ENCODE data around the gene COL4A2. TPM values are rescaled to one million over a fixed set of nuclear protein-coding genes. Genes with fewer than 3 reads are reported as not detected.
"Not testable (repeated sequence)": the region's sequence is repeated elsewhere in the genome, so short reads cannot be mapped to it uniquely, and the experiment has no call there.

COL4A2 gene
- total RNA-seq, 1 experiment from 2014 or later: 262 TPM

GRCh38 chr13:110517505-110518225 is 210.6 kb downstream of the COL4A2 start:
- no peak for DNase-seq (ENCODE audit: low read depth)

GRCh38 chr13:110518226-110518525 is 211.1 kb downstream of the COL4A2 start:
- DNase-seq (ENCODE audit: low read depth): no peak

DNA sequence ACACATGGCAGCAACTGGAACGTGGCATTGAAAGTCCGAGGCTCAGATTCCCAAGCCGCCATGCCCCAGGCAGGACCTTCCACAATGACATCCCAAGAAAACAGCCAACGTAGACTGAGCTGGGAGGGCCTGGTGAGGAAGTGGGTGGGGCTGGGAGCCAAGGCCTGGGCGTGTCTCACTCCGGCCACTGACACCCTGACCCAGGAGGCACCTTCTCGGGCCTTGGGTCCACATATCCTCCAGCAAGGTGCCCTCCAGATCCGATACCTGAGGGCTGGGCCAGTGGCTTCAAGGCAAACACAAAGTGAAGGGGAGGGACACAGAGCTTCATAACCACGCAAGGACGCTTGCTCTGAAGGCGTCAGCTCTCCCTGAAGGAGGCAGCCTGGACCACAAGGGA is 211.5 kb downstream of the COL4A2 start:
- no peak for DNase-seq (ENCODE audit: low read depth)

DNA sequence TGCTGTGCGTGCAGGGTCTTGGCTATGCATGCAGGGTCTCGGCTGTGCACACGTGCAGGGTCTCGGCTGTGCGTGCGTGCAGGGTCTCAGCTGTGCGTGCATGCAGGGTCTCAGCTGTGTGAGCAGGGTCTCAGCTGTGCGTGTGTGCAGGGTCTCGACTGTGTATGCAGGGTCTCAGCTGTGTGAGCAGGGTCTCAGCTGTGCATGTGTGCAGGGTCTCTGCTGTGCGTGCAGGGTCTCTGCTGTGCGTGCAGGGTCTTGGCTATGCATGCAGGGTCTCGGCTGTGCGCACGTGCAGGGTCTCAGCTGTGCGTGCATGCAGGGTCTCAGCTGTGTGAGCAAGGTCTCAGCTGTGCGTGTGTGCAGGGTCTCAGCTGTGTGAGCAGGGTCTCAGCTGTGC is 212.0 kb downstream of the COL4A2 start:
- DNase-seq (ENCODE audit: low read depth): no peak

DNA sequence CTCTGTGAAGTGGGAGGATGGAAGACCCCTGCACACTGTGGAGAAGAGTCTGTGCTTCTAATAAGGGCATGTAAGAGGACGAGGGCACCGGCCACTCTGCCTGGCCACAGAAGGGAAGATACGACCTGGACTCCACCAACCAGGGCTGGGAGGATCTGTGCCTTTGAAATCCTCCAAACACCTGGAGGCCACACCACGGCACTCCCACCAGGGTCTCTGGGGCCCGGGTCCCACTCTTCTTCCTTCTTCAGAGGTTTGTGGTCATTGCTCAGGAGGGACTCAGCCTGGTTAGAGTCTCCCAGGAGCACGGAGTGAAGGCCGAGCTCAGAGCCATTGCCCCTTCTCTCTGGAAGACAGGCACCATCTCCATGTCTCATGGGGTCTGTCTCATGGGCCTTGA is 212.4 kb downstream of the COL4A2 start:
- no peak for DNase-seq (ENCODE audit: low read depth)

- no peak for DNase-seq (ENCODE audit: low read depth)
Observed at GRCh38 chr13:110520431-110521295, 213.6 kb downstream of the COL4A2 start.

DNA sequence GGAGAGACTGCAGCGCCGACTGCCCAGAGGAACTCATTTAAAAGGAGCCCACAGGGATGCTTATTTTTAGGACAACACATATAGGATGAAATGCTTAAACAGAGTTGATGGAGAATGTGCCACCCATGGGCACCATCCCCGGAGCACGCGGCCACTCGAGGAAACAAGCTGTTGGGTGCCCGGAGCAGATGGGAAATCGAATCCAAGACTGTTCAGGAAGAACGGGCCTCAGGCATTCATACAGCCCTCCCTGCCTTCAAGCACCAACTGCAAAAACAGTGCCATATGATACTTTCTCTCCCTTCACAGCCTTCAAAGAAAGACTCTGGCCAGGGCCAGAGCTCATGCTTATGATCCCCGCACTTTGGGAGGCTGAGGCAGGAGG is 214.2 kb downstream of the COL4A2 start:
- no peak for DNase-seq (ENCODE audit: low read depth)

DNA sequence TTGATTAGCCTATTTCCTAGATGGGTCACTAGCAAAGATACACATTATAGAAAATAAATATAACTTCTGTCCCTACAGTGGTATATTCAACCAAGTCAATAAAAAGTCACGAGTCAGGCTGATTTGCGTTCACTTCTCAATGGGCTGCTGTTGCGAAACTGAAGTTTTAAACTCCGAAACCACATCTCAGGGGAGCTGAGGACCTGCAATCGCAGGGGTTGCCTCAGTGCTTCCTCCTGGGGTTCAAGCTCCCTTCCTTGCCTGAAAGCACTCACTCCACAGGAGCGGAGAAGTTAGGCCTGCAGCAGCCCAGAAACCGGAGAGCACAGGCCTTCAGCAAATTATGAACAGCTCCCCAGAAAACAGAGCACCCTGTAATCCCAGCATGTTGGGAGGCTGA is 214.9 kb downstream of the COL4A2 start:
- DNase-seq (ENCODE audit: low read depth): no peak

DNA sequence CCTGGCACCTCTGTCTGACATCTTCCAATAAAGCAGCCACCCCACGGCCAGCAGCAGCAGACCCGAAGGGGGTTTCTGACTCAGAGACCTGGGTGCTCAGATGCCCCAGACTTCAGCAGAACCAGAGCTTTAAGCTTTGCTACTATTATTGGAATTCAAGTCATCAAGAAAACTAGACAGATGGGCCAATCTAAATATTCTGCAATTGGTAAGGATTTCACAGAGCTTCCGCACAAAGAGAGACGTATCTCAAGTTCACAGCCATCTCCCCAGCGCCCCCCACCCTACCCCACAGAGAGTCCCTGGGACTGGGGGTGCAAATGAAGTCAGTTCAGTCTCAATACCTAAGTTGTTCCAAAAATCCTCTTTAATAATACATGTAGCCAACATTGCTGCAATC is 215.6 kb downstream of the COL4A2 start:
- no peak for DNase-seq (ENCODE audit: low read depth)

GRCh38 chr13:110523180-110523579 is 216.1 kb downstream of the COL4A2 start:
- DNase-seq (ENCODE audit: low read depth): no peak

DNA sequence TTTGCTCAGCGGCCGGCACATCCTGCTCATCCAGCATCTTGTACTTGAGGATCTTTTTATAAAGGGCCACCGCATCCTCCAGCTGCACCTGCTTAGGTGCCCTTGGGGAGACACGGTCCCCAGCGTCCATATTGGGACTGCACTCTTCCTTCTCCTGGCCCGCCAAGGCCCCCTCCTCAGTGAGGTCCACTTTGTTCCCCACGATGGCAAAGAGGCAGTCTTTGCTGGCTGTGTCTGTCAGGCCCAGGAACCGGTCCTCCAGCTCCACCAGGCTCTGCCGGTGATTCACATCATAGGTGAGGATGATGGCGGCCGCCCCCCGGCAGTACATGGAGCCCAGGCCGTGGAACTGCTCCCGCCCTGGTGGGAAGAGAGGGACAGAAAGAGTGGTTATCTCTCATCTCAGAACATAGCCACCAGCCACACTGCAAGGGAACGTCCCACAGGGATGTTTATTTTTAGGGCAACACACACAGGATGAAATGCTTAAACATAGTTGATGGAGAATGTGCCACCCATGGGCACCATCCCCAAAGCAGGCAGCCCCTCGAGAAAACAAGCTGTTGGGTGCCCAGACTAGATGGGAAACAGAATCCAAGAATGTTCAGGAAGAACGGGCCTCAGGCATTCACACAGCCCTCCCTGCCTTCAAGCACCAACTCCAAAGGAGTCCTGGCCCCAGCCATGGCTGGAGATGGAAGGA is 216.9 kb downstream of the COL4A2 start:
- DNase-seq (ENCODE audit: low read depth): no peak

DNA sequence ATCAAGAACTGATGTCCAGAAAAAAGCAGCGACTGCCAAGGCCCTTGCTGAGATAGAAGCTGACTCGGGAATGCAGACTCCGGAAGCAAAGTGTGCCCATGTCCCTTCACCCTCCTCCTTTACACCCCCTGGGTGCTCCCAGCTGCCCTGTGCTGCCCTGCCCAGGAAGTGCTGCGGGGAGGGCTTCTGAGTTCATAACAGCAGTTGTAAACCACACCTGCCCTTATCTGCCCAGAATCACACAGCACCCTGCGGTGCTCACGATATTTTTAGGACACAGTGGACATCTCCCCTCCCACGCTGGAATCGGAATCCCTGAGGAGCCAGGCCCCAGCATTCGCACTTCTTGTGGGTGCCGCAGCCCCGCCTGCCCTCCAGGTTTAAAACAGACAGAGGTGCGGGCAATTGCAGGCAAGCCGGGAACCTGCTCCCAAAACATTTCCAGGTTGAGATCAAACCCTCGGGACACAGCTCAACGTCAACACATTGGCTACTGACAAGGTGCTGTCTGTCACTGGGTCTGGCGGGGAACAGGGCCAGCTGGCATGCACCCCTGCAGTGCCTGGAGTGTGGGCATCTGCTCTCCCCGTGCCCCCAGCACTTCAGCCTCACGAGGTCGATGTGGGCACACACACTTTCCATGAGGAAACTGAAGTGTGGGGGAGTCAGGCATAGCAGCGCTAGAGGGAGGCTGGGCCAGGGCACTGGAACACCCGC is 217.6 kb downstream of the COL4A2 start:
- peak; percentile 36 for DNase-seq (ENCODE audit: low read depth)

GRCh38 chr13:110525328-110526319 is 218.5 kb downstream of the COL4A2 start:
- DNase-seq (ENCODE audit: low read depth): no peak

GRCh38 chr13:110528371-110528770 is 221.3 kb downstream of the COL4A2 start:
- no peak for DNase-seq (ENCODE audit: low read depth)

DNA sequence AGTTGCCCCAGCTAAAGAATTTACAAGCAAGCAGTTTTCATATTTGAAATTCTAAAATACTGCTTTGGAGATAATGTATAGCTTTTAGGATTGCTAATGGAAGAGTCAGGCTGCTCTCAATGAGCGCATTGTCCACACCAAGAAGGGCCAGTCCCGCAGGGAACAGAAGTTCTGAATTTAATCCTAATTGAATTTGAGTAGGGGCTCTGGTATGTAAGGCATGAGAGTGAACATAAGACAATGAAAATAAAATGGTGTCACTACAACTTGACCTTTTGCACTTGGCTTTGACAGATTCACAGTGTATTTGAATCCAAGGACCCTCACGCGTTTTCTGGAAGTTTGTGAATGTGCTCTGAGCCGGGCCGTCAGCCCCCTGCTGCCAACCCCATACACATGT is 221.8 kb downstream of the COL4A2 start:
- no peak for DNase-seq (ENCODE audit: low read depth)

DNA sequence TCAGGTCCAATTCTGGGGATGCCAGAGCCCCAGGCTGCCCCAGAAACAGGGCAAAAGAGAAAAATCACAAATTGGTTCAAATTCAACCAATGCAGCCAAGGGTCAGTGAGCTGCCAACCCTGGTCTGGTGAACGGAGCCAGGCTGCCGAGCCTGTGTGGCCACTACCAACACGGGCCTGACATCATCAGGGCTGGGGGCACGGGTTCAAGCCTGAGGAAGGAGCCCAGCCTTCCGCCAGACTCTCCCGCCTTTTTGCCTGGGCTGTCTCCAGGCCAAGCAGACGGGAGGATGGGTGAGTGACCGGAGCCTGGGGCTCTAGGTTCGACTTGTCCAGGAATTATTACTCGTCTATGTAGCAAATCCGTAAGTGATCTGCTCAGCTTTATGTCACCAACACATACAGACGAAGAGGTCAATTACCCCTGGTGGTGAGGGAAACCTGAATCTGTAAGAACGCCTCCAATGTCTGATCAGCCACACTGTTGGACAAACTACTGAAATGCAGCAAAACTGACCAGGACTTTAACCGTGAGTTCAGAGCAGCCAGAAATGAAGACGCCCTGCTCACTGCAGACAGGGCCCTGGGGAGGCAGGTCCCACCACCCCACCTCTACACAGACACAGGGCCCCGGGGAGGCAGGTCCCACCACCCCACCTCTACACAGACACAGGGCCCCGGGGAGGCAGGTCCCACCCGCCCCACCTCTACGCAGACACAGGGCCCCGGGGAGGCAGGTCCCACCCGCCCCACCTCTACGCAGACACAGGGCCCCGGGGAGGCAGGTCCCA is 222.6 kb downstream of the COL4A2 start:
- no peak for DNase-seq (ENCODE audit: low read depth)

DNA sequence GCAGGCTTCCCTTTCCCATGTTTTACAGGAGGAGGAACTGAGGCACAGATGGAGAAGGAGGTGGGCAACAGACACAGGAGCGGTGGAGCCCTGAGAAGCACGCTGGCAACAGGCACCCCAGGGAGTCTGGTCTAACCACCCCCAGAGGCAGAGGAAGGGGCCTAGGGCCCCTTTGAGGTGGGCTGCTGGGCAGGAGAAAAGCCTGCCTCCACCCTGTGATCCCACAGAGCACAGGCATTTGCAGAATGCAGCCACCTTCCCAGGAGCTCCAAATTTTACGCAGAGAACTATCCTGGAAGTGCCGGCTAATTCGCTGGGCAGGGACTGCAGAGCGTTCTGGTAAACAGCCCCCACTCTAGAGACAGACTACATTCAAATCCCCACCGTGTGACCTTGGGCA is 224.0 kb downstream of the COL4A2 start:
- DNase-seq (ENCODE audit: low read depth): no peak

GRCh38 chr13:110531671-110532083 is 224.6 kb downstream of the COL4A2 start:
- no peak for DNase-seq (ENCODE audit: low read depth)

DNA sequence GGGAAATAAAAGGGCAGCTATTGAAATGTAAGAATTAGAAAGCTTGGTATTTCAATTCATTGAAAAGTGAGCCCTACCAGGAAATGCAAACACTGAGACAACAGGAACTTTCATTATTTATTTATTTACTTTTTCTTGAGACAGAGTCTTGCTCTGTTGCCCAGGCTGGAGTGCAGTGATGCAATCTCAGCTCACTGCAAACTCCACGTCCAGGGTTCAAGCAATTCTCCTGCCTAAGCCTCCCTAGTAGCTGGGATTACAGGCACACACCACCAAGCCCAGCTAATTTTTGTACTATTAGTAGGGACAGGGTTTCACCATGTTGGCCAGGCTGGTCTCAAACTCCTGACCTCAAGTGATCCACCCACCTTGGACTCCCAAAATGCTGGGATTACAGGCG is 225.2 kb downstream of the COL4A2 start:
- DNase-seq (ENCODE audit: low read depth): not testable (repeated sequence)

Data from Daoy (cell line).